ENCODE measurements around the gene NUP50. TPM values are rescaled to one million over a fixed set of nuclear protein-coding genes. Genes with fewer than 3 reads are reported as not detected.
A peak's percentile ranks its signal among the peaks of the same experiment; 100 is the strongest.

The NUP50 gene
- total and polyA plus RNA-seq, 2 of the 13 experiments (the other 11 are each of a cell fraction or from before 2014, with no cell fraction given), result 14.2 to 52.4 TPM

- no peak for TF ChIP-seq ZNF597 (CRISPR knock-in tag; IDR thresholded peaks at IDR 0.05)
- 0 out of 2 replicates have a peak, but pooled peaks have one; percentile 82 for TF ChIP-seq ZNF224 (CRISPR knock-in tag; IDR thresholded peaks at IDR 0.05)
- TF ChIP-seq ZNF33A (CRISPR knock-in tag; IDR thresholded peaks at IDR 0.05; ENCODE audit: borderline replicate concordance), result no peak; the same call in 1 of the 2 replicates
- TF ChIP-seq ZBTB3 (CRISPR knock-in tag; IDR thresholded peaks at IDR 0.05; ENCODE audit: borderline replicate concordance, low read depth), result no peak
- no peak for TF ChIP-seq FOXJ3 (CRISPR knock-in tag; IDR thresholded peaks at IDR 0.05; ENCODE audit: borderline replicate concordance)
- TF ChIP-seq ZNF160 (CRISPR knock-in tag; IDR thresholded peaks at IDR 0.05), result no peak
- no peak for TF ChIP-seq ZSCAN30 (CRISPR knock-in tag; IDR thresholded peaks at IDR 0.05)
- peak; percentile 42; the same call in 1 of the 2 replicates for TF ChIP-seq RAD21 (CRISPR knock-in tag; IDR thresholded peaks at IDR 0.05)
- peak; percentile 88 for TF ChIP-seq BRD4 (CRISPR knock-in tag; IDR thresholded peaks at IDR 0.05)
- TF ChIP-seq ZNF652 (CRISPR knock-in tag; IDR thresholded peaks at IDR 0.05; ENCODE audit: borderline replicate concordance, low read depth), result no peak
- TF ChIP-seq, protein P1, sequence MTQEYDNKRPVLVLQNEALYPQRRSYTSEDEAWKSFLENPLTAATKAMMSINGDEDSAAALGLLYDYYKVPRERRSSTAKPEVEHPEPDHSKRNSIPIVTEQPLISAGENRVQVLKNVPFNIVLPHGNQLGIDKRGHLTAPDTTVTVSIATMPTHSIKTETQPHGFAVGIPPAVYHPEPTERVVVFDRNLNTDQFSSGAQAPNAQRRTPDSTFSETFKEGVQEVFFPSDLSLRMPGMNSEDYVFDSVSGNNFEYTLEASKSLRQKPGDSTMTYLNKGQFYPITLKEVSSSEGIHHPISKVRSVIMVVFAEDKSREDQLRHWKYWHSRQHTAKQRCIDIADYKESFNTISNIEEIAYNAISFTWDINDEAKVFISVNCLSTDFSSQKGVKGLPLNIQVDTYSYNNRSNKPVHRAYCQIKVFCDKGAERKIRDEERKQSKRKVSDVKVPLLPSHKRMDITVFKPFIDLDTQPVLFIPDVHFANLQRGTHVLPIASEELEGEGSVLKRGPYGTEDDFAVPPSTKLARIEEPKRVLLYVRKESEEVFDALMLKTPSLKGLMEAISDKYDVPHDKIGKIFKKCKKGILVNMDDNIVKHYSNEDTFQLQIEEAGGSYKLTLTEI (CRISPR knock-in tag; conservative IDR thresholded peaks at IDR 0.05), result no peak
- peak; percentile 77 for TF ChIP-seq RXRA (CRISPR knock-in tag; IDR thresholded peaks at IDR 0.05)
- no peak; the same call in none of the 2 replicates for TF ChIP-seq ZNF276 (CRISPR knock-in tag; IDR thresholded peaks at IDR 0.05; ENCODE audit: low read depth)
- TF ChIP-seq, protein P2, sequence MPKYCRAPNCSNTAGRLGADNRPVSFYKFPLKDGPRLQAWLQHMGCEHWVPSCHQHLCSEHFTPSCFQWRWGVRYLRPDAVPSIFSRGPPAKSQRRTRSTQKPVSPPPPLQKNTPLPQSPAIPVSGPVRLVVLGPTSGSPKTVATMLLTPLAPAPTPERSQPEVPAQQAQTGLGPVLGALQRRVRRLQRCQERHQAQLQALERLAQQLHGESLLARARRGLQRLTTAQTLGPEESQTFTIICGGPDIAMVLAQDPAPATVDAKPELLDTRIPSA (CRISPR knock-in tag; IDR thresholded peaks at IDR 0.05; ENCODE audit: borderline replicate concordance), result no peak
- TF ChIP-seq ZIK1 (CRISPR knock-in tag; IDR thresholded peaks at IDR 0.05; ENCODE audit: borderline replicate concordance, low read depth), result peak; percentile 55; the same call in 1 of the 2 replicates
- peak; percentile 59; the same call in 1 of the 2 replicates for TF ChIP-seq SALL2 (CRISPR knock-in tag; IDR thresholded peaks at IDR 0.05)
- TF ChIP-seq, protein P3, sequence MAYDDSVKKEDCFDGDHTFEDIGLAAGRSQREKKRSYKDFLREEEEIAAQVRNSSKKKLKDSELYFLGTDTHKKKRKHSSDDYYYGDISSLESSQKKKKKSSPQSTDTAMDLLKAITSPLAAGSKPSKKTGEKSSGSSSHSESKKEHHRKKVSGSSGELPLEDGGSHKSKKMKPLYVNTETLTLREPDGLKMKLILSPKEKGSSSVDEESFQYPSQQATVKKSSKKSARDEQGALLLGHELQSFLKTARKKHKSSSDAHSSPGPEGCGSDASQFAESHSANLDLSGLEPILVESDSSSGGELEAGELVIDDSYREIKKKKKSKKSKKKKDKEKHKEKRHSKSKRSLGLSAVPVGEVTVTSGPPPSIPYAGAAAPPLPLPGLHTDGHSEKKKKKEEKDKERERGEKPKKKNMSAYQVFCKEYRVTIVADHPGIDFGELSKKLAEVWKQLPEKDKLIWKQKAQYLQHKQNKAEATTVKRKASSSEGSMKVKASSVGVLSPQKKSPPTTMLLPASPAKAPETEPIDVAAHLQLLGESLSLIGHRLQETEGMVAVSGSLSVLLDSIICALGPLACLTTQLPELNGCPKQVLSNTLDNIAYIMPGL (CRISPR knock-in tag; IDR thresholded peaks at IDR 0.05; ENCODE audit: borderline replicate concordance in 1 of 2, low read depth in 1 of 2), result peak; percentile 69 to 92; a peak in 3 of 4 replicates
- no peak for TF ChIP-seq XRCC5 (optimal IDR thresholded peaks at IDR 0.05; ENCODE audit: low read length)
Observed at GRCh38 chr22:45163451-45164269, at the start of gene NUP50 (continued).
